Measurements from ENCODE around the gene SKOR2.

Gene SKOR2

DNA sequence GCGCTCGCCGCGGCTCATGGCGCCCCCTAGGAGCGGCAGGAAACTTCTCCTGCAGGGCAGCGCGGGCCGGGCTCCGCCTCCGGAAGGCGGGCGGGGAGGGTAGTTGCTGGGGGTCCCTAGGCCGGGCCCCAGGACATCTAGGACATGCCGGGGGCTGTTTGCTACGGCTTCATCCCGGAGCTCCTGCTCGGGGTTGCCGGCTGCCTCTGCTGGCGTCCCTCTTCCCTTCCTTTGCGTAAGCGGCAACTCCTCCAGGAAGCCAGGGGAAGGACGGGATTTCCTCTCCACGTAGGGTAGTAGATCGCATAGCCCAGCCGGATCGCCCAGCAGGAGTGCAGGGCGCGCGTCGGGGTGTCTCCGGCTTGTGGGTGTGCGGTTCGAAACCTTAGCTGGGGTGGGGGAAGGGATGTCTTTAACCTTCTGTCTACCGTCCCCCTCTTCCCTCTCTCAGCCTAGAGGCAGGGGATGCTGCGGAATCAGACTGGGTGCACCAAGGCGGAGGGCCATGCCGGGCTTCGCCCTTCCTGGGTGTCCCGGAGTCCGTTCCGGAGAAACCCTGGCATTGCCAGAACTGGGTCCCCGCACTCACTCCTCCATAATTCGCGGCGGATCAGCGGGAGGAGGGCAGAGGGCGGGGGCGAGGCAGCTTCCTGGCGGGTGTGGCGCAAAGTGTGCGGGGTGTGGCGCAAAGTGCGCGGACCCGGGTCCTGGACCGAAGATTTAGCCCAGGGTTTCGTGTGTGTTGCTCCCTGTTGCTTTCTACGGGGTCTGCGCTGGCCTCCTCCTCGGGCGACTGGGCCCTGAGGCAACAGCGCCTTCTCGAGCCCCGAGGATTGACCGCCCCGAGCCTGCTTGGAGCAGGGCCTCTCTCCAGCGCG, 12.2 kb upstream of the SKOR2 start:
- Histone ChIP-seq H3K4me3 (ENCODE audit: low read depth in 1 of 2, low read length in 2 of 2) (no peak overlapping the region), H3K79me2 (ENCODE audit: insufficient read depth, low read length) (no peaks in the 10 kb centered on the region), H3K4me1 (ENCODE audit: insufficient read depth, low read length) (no peaks in the 10 kb centered on the region), H3K9ac (ENCODE audit: low read depth, low read length) (no peak overlapping the region), H3K4me2 (ENCODE audit: insufficient read depth, low read length) (no peak overlapping the region), H3K36me3 (ENCODE audit: insufficient read depth, low read length) (no peaks in the 10 kb centered on the region), H2AFZ (ENCODE audit: low read depth, low read length) (no peak overlapping the region), H4K20me1 (ENCODE audit: insufficient read depth, low read length) (no peaks in the 10 kb centered on the region), H3K27ac (ENCODE audit: low read length) (no peak overlapping the region), H3K27me3 (ENCODE audit: insufficient read depth, low read length, poor library complexity) (no peaks in the 10 kb centered on the region), H3K9me3 (ENCODE audit: insufficient read depth, low read length, severe bottlenecking) (no peaks in the 10 kb centered on the region)
- ATAC-seq (ENCODE audit: insufficient read depth, low read depth) (no peak), DNase-seq (no peak)
- TF ChIP-seq, protein P1, sequence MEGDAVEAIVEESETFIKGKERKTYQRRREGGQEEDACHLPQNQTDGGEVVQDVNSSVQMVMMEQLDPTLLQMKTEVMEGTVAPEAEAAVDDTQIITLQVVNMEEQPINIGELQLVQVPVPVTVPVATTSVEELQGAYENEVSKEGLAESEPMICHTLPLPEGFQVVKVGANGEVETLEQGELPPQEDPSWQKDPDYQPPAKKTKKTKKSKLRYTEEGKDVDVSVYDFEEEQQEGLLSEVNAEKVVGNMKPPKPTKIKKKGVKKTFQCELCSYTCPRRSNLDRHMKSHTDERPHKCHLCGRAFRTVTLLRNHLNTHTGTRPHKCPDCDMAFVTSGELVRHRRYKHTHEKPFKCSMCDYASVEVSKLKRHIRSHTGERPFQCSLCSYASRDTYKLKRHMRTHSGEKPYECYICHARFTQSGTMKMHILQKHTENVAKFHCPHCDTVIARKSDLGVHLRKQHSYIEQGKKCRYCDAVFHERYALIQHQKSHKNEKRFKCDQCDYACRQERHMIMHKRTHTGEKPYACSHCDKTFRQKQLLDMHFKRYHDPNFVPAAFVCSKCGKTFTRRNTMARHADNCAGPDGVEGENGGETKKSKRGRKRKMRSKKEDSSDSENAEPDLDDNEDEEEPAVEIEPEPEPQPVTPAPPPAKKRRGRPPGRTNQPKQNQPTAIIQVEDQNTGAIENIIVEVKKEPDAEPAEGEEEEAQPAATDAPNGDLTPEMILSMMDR (IDR thresholded peaks at IDR 0.05; ENCODE audit: borderline replicate concordance, extremely low read depth, low read length, poor library complexity, severe bottlenecking): no peak
- TF ChIP-seq EZH2 (IDR thresholded peaks at IDR 0.05; ENCODE audit: borderline replicate concordance, low read depth, low read length, severe bottlenecking): no peak

DNA sequence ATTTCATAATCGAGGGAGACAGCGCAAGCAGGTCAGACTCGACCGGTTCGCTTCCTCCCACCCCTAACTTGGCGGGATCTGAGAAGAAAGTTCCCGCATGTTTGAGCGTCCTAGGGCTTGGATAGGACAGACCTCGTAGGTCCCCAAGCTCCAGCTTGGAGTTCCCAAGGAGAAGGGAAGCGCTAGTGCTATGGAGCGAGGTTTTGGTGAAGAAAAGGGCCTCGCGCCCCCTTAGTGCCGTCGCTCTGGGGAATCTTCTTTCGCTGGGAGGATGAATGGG, 11.6 kb upstream of the SKOR2 start:
- TF ChIP-seq EZH2 (IDR thresholded peaks at IDR 0.05; ENCODE audit: borderline replicate concordance, low read depth, low read length, severe bottlenecking): no peak
- TF ChIP-seq, protein P1 (IDR thresholded peaks at IDR 0.05; ENCODE audit: borderline replicate concordance, extremely low read depth, low read length, poor library complexity, severe bottlenecking): no peak
- Histone ChIP-seq H2AFZ (ENCODE audit: low read depth, low read length) (no peak overlapping the region), H3K27me3 (ENCODE audit: insufficient read depth, low read length, poor library complexity) (no peaks in the 10 kb centered on the region), H3K4me1 (ENCODE audit: insufficient read depth, low read length) (no peaks in the 10 kb centered on the region), H3K9ac (ENCODE audit: low read depth, low read length) (no peak overlapping the region), H3K27ac (ENCODE audit: low read length) (no peak overlapping the region), H3K9me3 (ENCODE audit: insufficient read depth, low read length, severe bottlenecking) (no peaks in the 10 kb centered on the region), H3K79me2 (ENCODE audit: insufficient read depth, low read length) (no peaks in the 10 kb centered on the region), H4K20me1 (ENCODE audit: insufficient read depth, low read length) (no peaks in the 10 kb centered on the region), H3K36me3 (ENCODE audit: insufficient read depth, low read length) (no peaks in the 10 kb centered on the region), H3K4me2 (ENCODE audit: insufficient read depth, low read length) (no peak overlapping the region), H3K4me3 (ENCODE audit: low read depth in 1 of 2, low read length in 2 of 2) (no peak overlapping the region)
- no peak for ATAC-seq (ENCODE audit: insufficient read depth, low read depth)
- no peak for DNase-seq

- no peak overlapping the region for H3K4me3 ChIP-seq (ENCODE audit: low read depth in 1 of 2, low read length in 2 of 2)
- H3K9me3 ChIP-seq (ENCODE audit: insufficient read depth, low read length, severe bottlenecking): no peaks in the 10 kb centered on the region
- no peak for DNase-seq
- H2AFZ ChIP-seq (ENCODE audit: low read depth, low read length): no peak overlapping the region
- no peak for TF ChIP-seq EZH2 (IDR thresholded peaks at IDR 0.05; ENCODE audit: borderline replicate concordance, low read depth, low read length, severe bottlenecking)
- TF ChIP-seq, protein P1 (IDR thresholded peaks at IDR 0.05; ENCODE audit: borderline replicate concordance, extremely low read depth, low read length, poor library complexity, severe bottlenecking): no peak
- no peaks in the 10 kb centered on the region for H3K27me3 ChIP-seq (ENCODE audit: insufficient read depth, low read length, poor library complexity)
- no peaks in the 10 kb centered on the region for H3K79me2 ChIP-seq (ENCODE audit: insufficient read depth, low read length)
- ATAC-seq (ENCODE audit: insufficient read depth, low read depth): no peak
- no peak overlapping the region for H3K9ac ChIP-seq (ENCODE audit: low read depth, low read length)
- H3K4me2 ChIP-seq (ENCODE audit: insufficient read depth, low read length): no peak overlapping the region
- no peaks in the 10 kb centered on the region for H4K20me1 ChIP-seq (ENCODE audit: insufficient read depth, low read length)
- H3K36me3 ChIP-seq (ENCODE audit: insufficient read depth, low read length): no peaks in the 10 kb centered on the region
- H3K27ac ChIP-seq (ENCODE audit: low read length): no peak overlapping the region
- no peaks in the 10 kb centered on the region for H3K4me1 ChIP-seq (ENCODE audit: insufficient read depth, low read length)
These were observed 11.1 kb upstream of the SKOR2 start for GRCh38 chr18:47262301-47263149.
